NCI-H1417 treated with DMSO at 0.1 percent for 48 hours (cell line): ENCODE results near the gene CAST.

Experiments
- DNase-seq: peaks from one replicate; lab custom pipeline; 2025; lab: John Stamatoyannopoulos, UW

The CAST gene

DNA sequence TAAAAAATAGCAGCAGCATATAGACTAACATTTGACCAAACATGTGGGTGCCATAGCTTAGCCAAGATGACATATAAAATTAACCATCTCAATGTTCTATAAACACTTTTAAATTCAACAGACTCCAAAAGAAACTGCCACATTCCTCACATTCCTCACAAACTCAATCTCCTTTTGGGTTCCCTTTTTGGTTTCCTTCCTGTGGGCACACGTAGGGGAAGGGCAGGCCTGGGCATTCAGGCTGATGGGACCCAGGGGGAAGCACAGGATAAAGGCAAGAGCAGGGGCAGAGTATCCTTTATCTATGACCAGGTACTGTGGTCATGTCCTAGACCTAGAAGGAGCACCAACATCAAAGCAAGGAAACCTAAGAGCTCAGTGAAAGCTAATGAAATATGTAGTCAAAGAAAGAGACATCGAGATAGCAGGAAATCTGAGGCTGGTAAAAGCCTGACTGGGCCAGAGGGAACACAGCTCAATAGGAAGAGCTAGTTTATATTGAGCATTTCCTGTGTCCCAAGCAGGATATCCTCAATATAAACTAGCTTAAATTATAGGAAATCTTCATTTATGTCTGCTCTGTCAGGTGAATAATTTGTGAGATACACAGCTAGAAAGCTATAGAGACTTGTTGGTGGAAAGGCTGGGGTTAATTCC, 159.2 kb downstream of the CAST start:
- no peak for DNase-seq

DNA sequence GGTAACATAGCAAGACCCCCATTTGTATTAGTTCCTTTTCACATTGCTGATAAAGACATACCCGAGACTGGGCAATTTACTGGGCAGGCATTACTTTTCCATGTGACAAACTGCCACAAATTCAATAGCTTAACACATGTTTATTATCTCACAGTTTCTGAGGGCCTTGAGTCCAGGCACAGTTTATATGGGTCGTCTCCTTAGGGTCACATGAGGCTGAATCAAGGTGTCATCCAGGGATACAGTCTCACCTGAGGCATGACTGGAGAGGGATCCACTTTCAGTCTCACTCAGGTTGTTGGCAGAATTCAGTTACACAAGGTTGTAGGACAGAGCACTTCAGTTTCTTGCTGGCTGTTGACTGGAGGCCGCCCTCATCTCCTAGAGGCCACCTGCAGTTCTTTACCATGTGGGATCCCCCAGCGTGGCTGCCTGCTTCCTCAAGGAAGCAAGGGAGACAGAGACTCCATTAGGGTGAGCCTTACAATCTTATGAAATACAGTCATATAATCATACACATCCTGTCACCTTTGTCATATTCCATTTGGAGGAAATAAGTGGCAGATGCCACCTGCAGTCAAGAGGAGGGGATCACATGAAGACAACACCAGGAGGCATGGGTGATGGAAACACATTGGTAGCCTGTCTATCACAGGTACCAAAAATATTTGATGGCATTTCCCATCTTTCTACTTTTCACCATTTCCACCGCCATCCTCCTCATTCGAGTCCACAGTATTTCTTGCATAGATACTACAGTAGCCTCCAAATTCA, 160.7 kb downstream of the CAST start:
- no peak for DNase-seq

DNA sequence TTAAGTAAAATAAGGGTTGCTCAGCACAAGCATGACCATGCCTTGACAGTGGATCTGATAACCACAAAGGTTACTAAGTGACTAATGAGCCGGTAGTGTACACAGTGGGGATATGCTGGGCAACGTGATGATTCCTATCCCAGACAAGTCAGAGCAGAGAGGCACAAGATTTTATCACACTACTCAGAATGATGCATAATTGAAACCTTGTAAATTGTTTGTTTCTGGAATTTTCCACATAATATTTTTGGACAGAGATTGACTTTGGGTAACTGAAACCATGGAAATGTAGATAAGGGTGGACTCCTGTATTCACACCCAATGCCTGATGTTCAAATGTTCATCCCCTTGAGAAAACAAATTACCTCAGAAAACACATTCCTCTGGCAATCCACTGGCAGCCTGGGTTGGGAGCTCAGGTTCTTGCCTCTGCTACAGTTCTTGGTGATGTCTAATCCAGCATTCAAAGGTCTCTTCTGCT, 161.8 kb downstream of the CAST start:
- no peak for DNase-seq
